ENCODE measurements around the gene EGFL8.

Gene EGFL8

GRCh38 chr6:32168807-32169591 is 4.6 kb downstream of the EGFL8 start:
- DNase-seq: no peak

GRCh38 chr6:32170294-32170693 is 5.9 kb downstream of the EGFL8 start:
- DNase-seq: no peak

DNA sequence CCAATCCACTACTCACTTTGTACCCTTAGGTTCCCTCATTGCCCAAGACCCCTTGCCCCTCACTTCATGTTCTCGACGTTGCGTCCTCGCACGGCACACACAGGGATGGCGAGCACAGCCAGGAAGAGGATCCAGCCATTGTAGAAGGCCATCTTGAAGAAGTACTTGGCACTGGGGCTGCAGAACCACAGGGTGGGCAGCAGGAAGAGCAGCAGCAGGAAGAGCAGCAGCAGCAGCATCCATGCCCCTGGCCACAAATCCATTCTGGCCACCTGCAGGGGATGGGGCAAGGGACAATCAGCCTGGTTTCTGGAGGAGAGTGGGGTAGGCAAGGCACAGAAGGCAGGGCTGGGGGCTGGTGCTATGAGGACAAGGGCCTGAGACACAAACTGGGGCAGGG is 6.8 kb downstream of the EGFL8 start:
- DNase-seq: no peak

DNA sequence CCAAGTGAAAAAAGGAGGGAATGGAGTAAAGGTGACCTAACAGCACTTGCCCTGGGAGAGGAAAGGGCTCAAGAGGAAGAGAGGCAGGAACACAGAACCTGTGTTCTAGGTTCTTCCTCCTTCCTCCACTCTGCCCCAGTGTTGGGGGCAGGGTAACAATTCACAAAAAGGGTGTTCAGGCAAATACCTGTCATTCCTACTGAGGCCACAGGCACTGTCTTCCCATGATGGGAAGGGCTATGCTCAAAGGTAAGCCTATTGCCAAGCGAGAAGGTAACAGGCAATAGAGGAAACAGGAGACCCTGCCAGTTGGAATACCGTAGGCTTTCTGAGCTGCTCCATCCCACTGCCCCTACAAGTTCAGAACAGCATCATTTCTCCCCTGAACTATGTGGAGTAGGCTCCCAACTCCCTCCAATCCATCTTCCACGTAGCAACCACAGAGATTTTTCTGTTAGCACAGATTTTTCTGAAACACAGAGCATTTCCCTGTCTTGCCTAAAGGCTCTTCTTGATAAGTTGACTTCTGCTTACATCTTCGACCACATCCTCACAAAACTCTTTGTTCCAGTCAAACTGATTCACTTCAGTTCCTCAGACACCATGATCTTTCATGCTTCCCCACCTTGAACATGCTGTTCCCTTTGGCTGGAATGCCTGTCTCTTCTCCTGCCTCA is 8.8 kb downstream of the EGFL8 start:
- no peak for DNase-seq

- DNase-seq: no peak
Observed at GRCh38 chr6:32174416-32174815, 10.0 kb downstream of the EGFL8 start.

DNA sequence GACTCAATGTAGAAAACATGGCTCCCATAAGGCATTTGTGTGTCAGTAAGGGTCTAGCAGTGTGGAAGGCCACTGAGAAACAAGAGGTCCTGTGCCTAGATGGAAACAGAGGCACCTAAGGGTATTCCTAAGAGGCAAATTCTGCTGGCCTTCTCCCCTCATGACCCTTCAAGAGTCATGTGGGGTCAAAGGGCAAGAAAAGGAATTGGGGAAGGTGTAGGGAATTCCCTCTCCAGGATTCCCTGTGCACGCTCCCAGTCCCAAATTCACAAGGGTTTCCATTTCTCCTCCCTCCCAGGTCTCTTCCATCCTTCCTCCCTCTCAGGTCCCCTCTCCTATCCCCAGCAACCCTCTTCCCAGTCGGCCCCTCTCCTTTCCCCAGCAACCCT is 10.9 kb downstream of the EGFL8 start:
- DNase-seq: no peak

- peak; percentile 98 for DNase-seq
Observed at GRCh38 chr6:32175711-32176475, 11.5 kb downstream of the EGFL8 start, which contains the start of gene AGPAT1. AGPAT1 (minus strand) TSS chr6:32176084; CDS start chr6:32171496, 4,588 bp downstream.

DNA sequence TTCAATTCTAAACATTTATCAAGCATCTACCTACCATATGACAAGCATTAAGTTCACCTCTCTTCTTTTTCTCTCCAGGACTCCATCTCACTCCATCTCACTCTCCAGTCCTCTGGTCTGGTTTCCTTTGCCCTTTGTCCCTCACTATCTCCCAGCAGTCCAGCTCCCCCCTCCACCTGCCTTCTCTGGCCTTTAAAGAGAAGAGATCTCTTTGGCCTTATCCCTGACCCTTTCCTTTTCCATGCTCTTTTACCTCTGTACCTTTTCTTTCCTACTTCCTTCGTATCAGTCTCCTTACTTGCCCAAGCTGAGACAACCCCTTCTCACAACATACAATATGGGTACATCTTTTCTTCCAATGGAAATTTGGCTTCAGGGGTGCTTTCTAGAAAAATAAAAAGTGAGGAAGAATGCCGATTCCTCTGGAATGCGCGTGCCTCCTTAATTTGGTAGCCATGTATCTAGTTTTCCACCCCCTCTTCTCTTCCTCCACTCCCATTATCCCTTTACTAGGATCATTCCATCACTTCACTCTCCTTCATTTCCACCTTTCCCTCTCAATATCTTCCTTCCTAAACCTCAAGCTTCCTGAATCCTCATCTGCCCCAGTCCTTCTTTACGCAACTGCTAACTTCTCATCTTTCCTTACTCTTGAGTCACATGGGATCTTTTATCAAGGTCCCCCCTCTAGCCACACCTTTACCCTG is 12.2 kb downstream of the EGFL8 start:
- DNase-seq: no peak

- DNase-seq: peak; percentile 64
Observed at GRCh38 chr6:32177183-32177787, 12.9 kb downstream of the EGFL8 start.

DNA sequence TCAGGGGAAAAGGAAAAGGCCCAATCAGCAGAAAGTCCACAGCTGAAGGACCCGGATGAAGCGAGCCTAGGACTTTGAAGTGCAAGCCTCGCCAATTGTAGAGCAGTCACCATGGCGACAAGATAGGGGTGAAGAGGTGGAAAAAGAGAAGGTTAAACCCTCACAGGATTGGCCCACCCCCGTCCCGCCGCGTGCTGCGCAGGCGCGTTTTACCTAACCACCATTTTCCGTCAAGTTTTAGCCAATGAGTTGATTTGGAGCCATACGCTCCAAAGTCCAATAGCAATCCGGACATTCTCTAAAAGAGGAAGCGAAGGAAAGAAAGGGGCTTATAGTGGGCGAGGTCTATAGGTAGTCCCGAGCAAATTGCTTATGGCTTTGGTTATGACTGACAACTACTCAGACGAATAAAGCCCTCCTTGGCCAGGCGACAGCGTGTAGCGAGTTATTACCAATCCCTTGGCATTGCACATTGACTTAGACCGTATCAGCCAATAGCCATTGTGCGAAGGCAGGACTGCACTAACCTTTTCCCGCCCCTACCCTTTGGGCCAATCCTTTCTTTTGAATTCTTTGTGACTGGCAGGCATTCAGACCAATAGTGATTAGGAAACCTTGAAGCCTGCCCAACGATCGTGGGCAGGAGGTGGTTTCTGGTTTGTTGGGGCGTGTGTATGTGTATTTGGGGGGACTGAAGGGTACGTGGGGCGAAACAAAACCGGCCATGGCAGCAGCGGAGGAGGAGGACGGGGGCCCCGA is 13.6 kb downstream of the EGFL8 start, which contains the start of gene RNF5:
Gene RNF5 (plus strand): TSS at position 618 of the 759 bp plus-strand sequence. CDS start 107 bp downstream, at position 725.
- peak; percentile 99 for DNase-seq

DNA sequence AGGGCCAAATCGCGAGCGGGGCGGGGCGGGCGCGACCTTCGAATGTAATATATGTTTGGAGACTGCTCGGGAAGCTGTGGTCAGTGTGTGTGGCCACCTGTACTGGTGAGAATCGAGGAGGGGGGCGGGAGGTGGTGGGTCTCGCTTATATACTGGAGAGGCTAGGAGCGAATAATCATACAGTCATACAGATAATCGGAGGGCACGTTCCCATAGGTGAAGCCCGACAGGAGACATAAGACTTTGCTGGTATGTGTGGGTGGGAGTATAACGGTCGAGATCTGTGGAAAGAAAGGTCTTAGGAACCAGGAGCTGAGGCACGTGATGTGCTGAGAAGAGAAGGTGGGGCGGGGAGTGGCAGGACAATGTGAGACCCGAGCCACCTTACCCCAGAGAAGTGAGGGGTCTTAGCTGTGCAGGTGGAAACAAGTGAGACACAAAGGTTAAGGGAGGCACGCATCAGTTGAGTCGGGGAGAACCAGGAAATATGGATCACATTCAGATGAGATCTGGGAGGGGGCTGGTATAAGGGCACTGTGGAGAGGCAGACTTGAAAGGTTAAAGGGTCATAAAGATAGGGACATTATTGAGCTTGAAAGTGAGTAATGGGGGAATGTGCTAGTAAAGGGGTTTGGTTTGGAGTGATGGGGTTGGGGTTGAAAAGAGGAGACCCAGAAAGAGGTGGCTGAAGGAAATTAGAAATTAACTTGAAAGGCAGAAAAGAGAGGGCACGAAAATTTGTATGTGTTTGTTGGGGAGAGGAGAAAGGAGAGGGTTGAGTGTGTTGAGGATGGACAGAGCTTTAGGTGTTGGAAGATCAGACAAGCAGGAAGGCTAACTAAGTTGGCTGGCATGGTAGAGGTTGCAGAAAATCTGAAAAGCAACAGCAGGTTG is 14.4 kb downstream of the EGFL8 start:
- no peak for DNase-seq

DNA sequence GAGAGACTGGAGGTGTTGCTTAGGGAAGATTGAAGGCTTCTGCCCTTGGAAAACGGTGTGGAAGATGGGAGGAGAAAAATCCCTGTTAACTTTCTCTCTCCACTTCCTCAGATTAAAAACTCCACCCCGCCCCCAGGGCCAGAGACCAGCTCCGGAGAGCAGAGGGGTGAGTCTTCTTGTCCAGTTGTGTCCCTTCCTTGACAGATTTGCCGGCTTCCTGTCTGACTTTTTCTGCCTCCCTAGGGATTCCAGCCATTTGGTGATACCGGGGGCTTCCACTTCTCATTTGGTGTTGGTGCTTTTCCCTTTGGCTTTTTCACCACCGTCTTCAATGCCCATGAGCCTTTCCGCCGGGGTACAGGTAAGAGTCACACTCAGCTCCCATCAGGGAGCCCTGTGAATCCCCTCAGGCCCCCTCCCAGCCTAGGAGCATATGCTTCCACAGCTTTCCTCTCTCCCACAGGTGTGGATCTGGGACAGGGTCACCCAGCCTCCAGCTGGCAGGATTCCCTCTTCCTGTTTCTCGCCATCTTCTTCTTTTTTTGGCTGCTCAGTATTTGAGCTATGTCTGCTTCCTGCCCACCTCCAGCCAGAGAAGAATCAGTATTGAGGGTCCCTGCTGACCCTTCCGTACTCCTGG is 15.5 kb downstream of the EGFL8 start:
- DNase-seq: no peak

- no peak for DNase-seq
Observed at GRCh38 chr6:32181148-32181702, 16.8 kb downstream of the EGFL8 start.

DNA sequence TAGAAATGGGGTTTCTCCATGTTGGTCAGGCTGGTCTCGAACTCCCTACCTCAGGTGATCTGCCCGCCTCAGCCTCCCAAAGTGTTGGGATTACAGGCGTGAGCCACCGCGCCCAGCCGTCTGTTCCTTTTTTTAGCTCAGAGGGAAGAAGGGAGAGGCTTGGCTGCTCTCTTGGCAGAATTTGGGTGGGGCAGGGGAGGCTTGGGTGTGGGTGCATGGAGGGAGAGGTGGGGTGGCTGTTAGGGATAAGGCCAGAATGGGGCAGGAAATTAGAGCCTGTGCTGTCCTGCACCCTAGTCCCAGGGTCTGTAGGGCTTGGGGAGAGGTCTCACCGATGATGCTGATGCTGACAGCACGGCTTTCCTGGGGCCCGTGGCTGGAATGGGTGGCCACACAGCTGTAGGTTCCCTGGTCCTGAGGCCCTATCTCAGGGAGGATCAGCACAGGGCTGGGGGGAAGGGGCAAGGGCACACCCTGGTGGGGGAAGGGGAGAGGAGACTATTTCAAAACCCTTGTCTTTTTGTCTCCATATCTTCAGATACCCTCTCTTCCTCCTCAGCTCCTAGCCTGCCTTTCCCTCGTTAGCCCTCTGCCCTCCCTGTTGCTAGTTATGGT is 17.6 kb downstream of the EGFL8 start:
- DNase-seq: no peak

DNA sequence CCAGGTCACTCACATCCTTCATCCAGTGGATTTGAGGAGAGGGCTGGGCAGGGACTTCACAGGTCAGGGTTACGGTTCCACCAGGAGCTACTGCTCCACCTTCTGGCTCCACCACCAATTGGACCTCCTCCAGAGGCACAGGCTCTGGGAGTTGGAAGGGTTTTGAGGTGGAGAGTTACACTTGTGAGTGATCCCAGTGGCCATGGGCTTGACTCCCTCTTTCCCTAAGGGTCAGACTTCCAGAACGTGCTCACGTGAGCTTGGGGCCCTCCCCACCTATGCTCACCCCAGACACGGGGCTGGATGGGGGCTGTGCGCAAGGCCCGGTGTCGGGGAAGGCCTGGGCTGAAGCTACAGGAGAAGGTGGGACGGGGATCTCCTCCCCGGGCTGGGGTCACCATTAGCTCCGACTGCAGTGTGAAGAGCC is 18.2 kb downstream of the EGFL8 start:
- DNase-seq: no peak

DNA sequence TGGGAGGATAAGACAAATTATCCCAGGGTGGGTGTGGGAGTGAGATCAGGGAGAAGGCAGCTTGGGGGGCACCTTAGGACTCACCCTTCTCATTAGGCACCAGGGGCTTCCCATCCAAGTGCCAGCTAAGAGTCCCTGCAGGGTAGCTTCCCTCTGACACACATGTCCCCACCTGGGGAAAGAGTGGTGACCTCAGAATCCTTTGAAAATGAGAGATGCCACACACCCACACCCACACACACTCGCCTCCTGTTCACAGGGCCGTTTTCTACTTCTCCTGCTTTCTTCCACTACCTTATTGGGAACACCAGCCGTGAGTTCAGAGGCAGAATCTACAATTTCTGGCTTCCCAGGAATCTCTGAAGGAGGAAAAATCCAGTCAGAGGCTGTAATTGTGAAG is 18.6 kb downstream of the EGFL8 start:
- no peak for DNase-seq

GRCh38 chr6:32183483-32184083 is 19.2 kb downstream of the EGFL8 start:
- DNase-seq: no peak

- no peak for DNase-seq
Observed at GRCh38 chr6:32184084-32184640, 19.8 kb downstream of the EGFL8 start, which contains the start of gene AGER. AGER (minus strand) TSS chr6:32184253; CDS start chr6:32184222, 31 bp downstream.

Data from activated CD4-positive, alpha-beta T cell treated with anti-CD3 and anti-CD28 coated beads, Interleukin-10, Interleukin-2, amounts not matched to agents 100 ng/mL and 50 ng/mL, durations not matched to agents 16 hours and 8 hours (primary cell).